H1 (cell line): ENCODE data around the gene ABHD6. TPM values are rescaled to one million over a fixed set of nuclear protein-coding genes. Genes with fewer than 3 reads are reported as not detected.

Experiments
- EZH2 ChIP-seq: fragments of 200-600 bp; sonication (generic); IDR thresholded peaks from 2 replicates; pipeline ENCODE4 v1.7.1; 2012; ENCODE audit warnings: low read depth, mild to moderate bottlenecking, moderate library complexity, low read length, inconsistent platforms; ENCODE audit not compliant: severe bottlenecking
- KDM1A ChIP-seq: fragments of 200-600, 300-600 bp; sonication (generic); IDR thresholded peaks from 2 replicates; pipeline ENCODE4 v1.7.1; 2016; ENCODE audit warnings: mild to moderate bottlenecking, low read length, borderline replicate concordance
- RNF2 ChIP-seq: fragments of 200-900, 300-1000 bp; sonication (generic); IDR thresholded peaks from 2 replicates; pipeline ENCODE4 v1.7.1; 2016; ENCODE audit warnings: borderline replicate concordance, low read depth, mild to moderate bottlenecking, antibody characterized with exemption, low read length; ENCODE audit not compliant: poor library complexity, severe bottlenecking; ENCODE audit errors: missing control alignments
- SRF ChIP-seq: IDR thresholded peaks from 2 replicates; pipeline ENCODE4 v1.6.1; 2011; ENCODE audit warnings: mild to moderate bottlenecking, low read depth, low read length, moderate library complexity
- polyA plus RNA-seq, 7 experiments: library from polyadenylated mRNA; depleted of rRNA in 3 of 7; stranded (reverse) in 5 of 7; unstranded in 2 of 7; fragments of >200 nt in 5 of 7; fragments of 200-250 nt in 2 of 7; gene quantifications; 1 replicate in 5 of 7; 2 replicates in 1 of 7; 4 replicates in 1 of 7; pipeline versions ENCODE4 v1.2.1 to v1.2.3, GENCODE V29; 2011 to 2013; ENCODE audit warnings: missing spikeins in 2 of 7, mixed read lengths in 2 of 7
- total RNA-seq: library from RNA; stranded (reverse); fragmentation: NEBNext Ultra II Directional; extraction: Animal tissue kit (Norgen Biotek cat#: 25700); gene quantifications from 2 replicates; pipeline ENCODE4 v1.2.1, GENCODE V29; 2021

The ABHD6 gene
- total and polyA plus RNA-seq, 2 of the 8 experiments (the other 6 are each of a cell fraction or from before 2014, with no cell fraction given), result 5.9 to 6.6 TPM

DNA sequence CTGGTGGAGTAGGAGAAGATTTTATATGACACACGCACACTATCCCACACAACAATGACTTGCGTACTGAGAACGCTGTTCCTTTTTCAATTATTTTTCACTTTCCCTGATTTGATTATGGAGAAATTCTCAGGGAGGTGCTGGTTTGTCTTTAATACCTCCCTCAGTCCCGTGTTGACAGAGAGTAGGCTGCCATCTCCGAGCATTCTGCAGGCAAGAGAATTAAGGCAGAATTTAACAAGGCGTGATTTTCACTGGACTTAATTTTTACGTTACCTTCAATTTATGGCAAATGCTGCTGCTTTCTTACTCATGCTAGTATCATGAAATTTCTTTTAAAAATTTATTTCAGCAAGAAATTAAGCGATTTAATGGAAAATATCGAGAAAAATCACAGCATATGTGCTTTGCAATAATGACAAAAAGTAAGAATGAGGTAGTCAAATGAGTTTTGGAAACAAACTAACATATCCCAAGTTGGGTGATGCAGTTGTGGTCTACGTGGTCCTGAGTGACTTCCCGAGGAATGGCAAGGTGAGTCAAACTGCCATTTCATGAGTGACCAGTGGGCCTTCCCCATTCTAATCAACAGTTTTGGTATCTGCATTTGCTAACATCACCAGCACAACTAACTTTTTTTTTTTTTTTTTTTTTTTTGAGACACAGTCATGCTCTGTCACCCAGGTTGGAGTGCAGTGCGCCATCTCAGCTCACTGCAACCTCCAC lies 43.7 kb upstream of the ABHD6 start (continued):
- TF ChIP-seq RNF2 (no peak), KDM1A (no peak), SRF (no peak), EZH2 (no peak)
- TF ChIP-seq, all 59 proteins: peak for 0
